Measurements from ENCODE around the gene FOXA2. TPM values are rescaled to one million over a fixed set of nuclear protein-coding genes. Genes with fewer than 3 reads are reported as not detected.

The FOXA2 gene
- total and polyA plus RNA-seq, 2 of the 13 experiments (the other 11 are each of a cell fraction or from before 2014, with no cell fraction given): 8.8 to 12.2 TPM

GRCh38 chr20:22576273-22576672 lies 8.1 kb downstream of the FOXA2 start (continued):
- TF ChIP-seq HMG20A (CRISPR knock-in tag; IDR thresholded peaks at IDR 0.05; ENCODE audit: borderline replicate concordance) (no peak), HOXA9 (CRISPR knock-in tag; IDR thresholded peaks at IDR 0.05; ENCODE audit: borderline replicate concordance) (no peak), AKAP8 (CRISPR knock-in tag; IDR thresholded peaks at IDR 0.05) (peak; percentile 64), CEBPG (CRISPR knock-in tag; IDR thresholded peaks at IDR 0.05) (no peak), ZNF75D (CRISPR knock-in tag; IDR thresholded peaks at IDR 0.05; ENCODE audit: borderline replicate concordance) (no peak), PAX8 (CRISPR knock-in tag; IDR thresholded peaks at IDR 0.05; ENCODE audit: borderline replicate concordance) (no peak; the same call in 1 of the 2 replicates), ZNF607 (CRISPR knock-in tag; IDR thresholded peaks at IDR 0.05; ENCODE audit: borderline replicate concordance) (no peak), THRA (CRISPR knock-in tag; IDR thresholded peaks at IDR 0.05; ENCODE audit: borderline replicate concordance) (no peak), ZFP41 (CRISPR knock-in tag; IDR thresholded peaks at IDR 0.05; ENCODE audit: borderline replicate concordance) (peak; percentile 81), ZSCAN21 (CRISPR knock-in tag; IDR thresholded peaks at IDR 0.05; ENCODE audit: borderline replicate concordance) (0 out of 2 replicates have a peak, but pooled peaks have one; percentile 4), ZNF629 (CRISPR knock-in tag; conservative IDR thresholded peaks at IDR 0.05) (no peak), ZNF891 (CRISPR knock-in tag; IDR thresholded peaks at IDR 0.05) (peak; percentile 69), IRX3 (CRISPR knock-in tag; IDR thresholded peaks at IDR 0.05; ENCODE audit: borderline replicate concordance, low read depth) (no peak), SALL1 (CRISPR knock-in tag; IDR thresholded peaks at IDR 0.05) (peak; percentile 45), MTA3 (CRISPR knock-in tag; IDR thresholded peaks at IDR 0.05) (no peak), PCBP1 (IDR thresholded peaks at IDR 0.05; ENCODE audit: borderline replicate concordance, low read depth, low read length) (0 out of 2 replicates have a peak, but pooled peaks have one; percentile 39), PATZ1 (CRISPR knock-in tag; IDR thresholded peaks at IDR 0.05) (peak; percentile 33; the same call in 1 of the 2 replicates)
- TF ChIP-seq, protein P1, sequence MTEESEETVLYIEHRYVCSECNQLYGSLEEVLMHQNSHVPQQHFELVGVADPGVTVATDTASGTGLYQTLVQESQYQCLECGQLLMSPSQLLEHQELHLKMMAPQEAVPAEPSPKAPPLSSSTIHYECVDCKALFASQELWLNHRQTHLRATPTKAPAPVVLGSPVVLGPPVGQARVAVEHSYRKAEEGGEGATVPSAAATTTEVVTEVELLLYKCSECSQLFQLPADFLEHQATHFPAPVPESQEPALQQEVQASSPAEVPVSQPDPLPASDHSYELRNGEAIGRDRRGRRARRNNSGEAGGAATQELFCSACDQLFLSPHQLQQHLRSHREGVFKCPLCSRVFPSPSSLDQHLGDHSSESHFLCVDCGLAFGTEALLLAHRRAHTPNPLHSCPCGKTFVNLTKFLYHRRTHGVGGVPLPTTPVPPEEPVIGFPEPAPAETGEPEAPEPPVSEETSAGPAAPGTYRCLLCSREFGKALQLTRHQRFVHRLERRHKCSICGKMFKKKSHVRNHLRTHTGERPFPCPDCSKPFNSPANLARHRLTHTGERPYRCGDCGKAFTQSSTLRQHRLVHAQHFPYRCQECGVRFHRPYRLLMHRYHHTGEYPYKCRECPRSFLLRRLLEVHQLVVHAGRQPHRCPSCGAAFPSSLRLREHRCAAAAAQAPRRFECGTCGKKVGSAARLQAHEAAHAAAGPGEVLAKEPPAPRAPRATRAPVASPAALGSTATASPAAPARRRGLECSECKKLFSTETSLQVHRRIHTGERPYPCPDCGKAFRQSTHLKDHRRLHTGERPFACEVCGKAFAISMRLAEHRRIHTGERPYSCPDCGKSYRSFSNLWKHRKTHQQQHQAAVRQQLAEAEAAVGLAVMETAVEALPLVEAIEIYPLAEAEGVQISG (CRISPR knock-in tag; IDR thresholded peaks at IDR 0.05): no peak
